GM13977 (cell line): ENCODE results near the gene RASA3.

Source experiments
- DNase-seq: peaks from one replicate; pipeline ENCODE4 v3.0.0; 2012; ENCODE audit warnings: low spot score
- in situ Hi-C: fragments of 300-500 bp; cut with MboI; formaldehyde crosslinking; loops from one replicate; pipeline ENCODE4 v1.12.0; 2022; ENCODE audit warnings: low sequenced_read_pairs, low pct_unique_long_range_greater_than_20kb, mixed read lengths, inconsistent platforms; ENCODE audit not compliant: unreplicated experiment
- TF ChIP-seq, protein P1 (sequence below): IDR thresholded peaks from 2 replicates; pipeline ENCODE4 v1.5.1; 2012; ENCODE audit warnings: mild to moderate bottlenecking, control low read depth; ENCODE audit not compliant: insufficient read depth; ENCODE audit errors: extremely low read depth, missing control alignments

RASA3 gene

DNA sequence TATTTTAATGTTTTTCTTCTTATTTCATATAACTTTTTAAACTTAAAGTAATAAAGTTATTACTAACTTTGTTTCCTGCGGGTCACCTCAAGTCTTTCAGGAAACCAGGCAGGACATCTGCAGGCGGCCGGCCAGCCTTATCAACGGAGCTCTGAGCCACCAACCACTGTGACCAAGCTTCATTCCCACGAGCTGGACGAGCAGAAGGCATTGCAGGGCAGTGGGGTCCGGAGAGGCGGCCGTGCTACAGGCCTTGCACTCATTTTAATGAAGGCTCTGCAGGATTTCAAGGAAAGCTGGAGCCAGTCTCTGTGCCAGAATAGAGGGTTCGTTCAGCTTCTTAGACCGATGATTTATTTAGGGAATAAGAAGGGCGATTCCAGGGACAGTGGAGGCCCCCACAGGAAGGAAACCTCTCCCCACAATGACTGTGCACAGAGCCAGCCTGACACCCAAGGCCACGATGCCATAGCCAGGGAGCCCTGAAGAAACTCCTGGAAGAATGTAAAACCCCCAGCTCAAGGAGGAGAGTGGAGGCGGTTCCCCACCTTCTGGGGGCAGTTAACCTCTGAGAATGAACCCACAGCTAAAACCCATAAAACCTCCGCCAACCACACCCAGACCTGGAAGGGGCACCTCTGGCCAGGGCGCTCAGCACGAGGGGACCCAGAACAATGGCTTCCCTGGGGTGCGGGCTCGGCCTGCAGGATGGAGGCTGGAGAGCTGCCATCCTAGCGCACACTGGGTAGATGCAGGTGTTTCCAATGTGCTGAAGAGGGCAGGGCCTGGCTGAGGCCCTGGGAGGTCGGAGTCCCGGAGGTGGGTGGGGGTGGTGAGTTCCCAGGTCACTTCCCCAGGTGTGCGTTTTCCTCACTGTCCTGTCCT, 75.0 kb downstream of the RASA3 start:
- no peak for DNase-seq

DNA sequence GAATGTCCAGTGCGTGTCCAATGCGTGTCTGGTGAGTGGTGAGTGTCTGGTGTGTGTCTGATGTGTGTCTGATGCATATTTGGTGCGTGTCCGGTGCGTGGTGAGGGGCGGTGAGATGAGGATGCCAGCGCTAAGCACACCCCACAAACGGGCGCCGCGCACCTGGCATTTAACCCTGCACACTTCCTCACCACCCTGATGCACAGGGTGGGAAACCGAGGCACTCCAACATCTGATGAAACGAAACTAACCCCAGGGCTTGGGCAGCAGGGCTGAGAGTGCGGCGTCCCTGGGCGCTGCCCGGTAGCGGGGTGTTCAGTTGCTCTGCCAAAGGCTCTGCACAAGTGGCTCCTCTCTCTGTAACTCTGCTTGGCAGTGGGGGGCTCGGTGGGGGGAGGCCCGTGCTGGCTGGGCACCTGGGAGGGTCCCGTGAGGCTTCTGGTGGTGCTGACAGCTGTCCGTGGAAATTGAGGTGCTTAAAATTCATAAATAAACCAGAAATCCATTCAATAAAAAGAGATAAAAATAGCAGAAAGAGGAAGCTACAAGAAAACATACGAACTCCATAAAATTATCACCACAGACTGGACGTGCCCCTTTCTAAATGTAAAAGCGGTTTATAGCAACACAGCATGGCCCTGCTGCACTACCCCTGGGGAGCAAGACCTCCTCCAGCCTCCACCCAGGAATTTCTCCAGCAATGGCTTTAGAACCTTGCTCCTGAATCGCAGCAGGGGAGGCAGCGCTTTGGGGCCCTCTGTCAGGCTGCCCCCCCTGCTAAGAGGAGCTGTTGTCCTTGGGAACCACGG, 76.0 kb downstream of the RASA3 start:
- TF ChIP-seq, protein P1, sequence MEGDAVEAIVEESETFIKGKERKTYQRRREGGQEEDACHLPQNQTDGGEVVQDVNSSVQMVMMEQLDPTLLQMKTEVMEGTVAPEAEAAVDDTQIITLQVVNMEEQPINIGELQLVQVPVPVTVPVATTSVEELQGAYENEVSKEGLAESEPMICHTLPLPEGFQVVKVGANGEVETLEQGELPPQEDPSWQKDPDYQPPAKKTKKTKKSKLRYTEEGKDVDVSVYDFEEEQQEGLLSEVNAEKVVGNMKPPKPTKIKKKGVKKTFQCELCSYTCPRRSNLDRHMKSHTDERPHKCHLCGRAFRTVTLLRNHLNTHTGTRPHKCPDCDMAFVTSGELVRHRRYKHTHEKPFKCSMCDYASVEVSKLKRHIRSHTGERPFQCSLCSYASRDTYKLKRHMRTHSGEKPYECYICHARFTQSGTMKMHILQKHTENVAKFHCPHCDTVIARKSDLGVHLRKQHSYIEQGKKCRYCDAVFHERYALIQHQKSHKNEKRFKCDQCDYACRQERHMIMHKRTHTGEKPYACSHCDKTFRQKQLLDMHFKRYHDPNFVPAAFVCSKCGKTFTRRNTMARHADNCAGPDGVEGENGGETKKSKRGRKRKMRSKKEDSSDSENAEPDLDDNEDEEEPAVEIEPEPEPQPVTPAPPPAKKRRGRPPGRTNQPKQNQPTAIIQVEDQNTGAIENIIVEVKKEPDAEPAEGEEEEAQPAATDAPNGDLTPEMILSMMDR, result no peak
- no peak for DNase-seq
- in situ Hi-C loops, result no loop called here

More for the DNA sequence above, 75.0 kb downstream of the RASA3 start:
- TF ChIP-seq, protein P1, result no peak
- in situ Hi-C loops, result no loop called here

DNA sequence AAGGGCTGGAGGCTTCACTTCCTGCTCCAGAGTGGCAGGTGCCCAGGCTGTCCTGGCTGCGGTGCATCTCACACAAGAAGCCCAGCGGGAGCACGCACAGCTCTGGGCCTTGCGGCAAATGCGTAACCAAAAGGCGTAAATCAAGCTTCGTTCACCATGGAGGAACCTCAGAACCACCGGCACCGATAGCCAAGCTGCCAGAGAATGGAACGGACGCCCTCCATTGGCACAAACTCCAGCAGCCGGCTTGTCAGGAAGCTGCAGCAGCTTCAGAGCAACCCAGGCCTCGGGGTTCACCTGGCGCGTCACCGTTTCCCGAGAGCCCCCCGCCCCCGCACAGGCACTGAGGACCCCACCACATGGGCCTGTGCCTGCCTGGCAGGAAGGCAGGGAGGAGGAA, 76.7 kb downstream of the RASA3 start:
- in situ Hi-C loops, result no loop called here
- DNase-seq, result no peak
- TF ChIP-seq, protein P1, result no peak

DNA sequence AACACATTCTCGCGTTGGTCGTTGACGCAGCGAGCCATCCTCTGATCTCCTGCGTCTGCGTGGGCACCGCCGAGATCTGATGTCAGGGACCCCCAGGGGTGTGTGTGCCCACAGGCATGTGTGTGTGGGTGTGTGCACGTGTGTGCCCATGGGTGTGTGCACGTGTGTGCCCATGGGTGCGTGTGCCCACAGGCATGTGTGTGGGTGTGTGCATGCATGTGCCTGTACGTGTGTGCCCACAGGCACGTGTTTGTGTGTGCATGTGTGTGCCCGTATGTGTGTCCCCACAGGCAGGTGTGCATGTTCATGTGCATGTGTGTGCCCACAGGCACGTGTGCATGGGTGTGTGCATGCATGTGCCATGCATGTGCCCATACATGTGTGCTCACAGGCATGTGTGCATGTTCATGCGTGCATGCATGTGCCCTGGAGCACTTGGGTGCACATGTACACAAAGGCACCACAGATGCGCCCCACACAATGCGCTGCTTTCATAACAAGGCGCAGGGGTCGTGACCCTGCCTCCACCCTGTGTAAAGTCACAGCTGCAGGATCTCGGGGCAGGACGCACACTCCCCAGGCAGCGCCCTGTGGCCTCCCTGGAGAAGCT, 77.5 kb downstream of the RASA3 start:
- in situ Hi-C loops, result no loop called here
- no peak for DNase-seq
- TF ChIP-seq, protein P1, result no peak

DNA sequence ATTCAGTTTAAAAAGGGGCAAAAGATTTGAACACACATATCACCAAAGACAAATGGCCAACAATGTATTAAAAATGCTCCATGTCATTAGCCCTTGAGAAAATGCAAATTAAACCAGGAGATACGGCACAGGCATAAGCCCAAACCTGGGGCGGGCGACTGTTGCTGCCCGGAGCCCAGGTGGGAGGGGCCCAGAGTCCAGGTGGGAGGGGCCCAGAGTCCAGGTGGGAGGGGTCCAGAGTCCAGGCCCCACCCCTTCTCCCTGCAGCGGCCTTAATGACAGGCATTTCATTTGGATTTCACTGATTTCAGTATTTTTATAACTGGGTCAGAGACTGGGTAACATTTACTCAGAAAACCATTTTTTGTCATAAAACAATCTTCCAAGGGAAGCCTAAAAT, 78.2 kb downstream of the RASA3 start:
- DNase-seq, result no peak
- in situ Hi-C loops, result no loop called here
- TF ChIP-seq, protein P1, result no peak

DNA sequence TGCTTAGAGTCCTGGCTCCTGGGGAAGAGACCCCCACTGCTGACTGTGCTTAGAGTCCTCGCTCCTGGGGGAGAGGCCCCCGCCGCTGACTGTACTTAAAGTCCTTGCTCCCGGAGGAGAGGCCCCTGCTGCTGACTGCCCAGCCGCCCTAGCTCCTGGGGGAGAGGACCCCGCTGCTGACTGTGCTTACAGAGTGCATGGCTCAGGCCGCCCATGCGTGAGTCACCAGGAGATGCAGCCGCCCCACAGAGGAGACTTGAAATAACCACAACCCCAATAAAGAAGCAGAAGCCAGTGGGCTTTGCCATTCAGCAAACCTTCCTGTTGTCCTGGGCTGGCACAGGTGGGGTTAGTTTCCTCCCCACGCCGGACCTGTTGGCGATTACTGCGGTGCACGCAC, 79.4 kb downstream of the RASA3 start:
- TF ChIP-seq, protein P1, result no peak
- DNase-seq, result no peak
- in situ Hi-C loops, result no loop called here
